ENCODE results near the gene C1orf21.
"Not testable (repeated sequence)": the region's sequence is repeated elsewhere in the genome, so short reads cannot be mapped to it uniquely, and the experiment has no call there.

Gene C1orf21

GRCh38 chr1:184598403-184599193 lies 211.8 kb downstream of the C1orf21 start:
- no peak for DNase-seq (ENCODE audit: low spot score)

GRCh38 chr1:184604152-184604900 lies 217.5 kb downstream of the C1orf21 start:
- no peak for DNase-seq (ENCODE audit: low spot score)

- no peak for DNase-seq (ENCODE audit: low spot score)
Measured at GRCh38 chr1:184605941-184606340, 219.1 kb downstream of the C1orf21 start.

GRCh38 chr1:184606786-184607185 lies 220.0 kb downstream of the C1orf21 start:
- DNase-seq (ENCODE audit: low spot score) = no peak

- no peak for DNase-seq (ENCODE audit: low spot score)
Measured at GRCh38 chr1:184608581-184608980, 221.8 kb downstream of the C1orf21 start.

GRCh38 chr1:184608990-184609389 lies 222.2 kb downstream of the C1orf21 start:
- DNase-seq (ENCODE audit: low spot score) = no peak

GRCh38 chr1:184610876-184611595 lies 224.2 kb downstream of the C1orf21 start:
- no peak for DNase-seq (ENCODE audit: low spot score)

GRCh38 chr1:184612229-184612628 lies 225.4 kb downstream of the C1orf21 start:
- DNase-seq (ENCODE audit: low spot score) = not testable (repeated sequence)

GRCh38 chr1:184614667-184615066 lies 227.8 kb downstream of the C1orf21 start:
- no peak for DNase-seq (ENCODE audit: low spot score)

- DNase-seq (ENCODE audit: low spot score) = no peak
Measured at GRCh38 chr1:184615301-184615700, 228.5 kb downstream of the C1orf21 start.

GRCh38 chr1:184616504-184616903 lies 229.7 kb downstream of the C1orf21 start:
- DNase-seq (ENCODE audit: low spot score) = no peak

- no peak for DNase-seq (ENCODE audit: low spot score)
Measured at GRCh38 chr1:184617433-184618029, 230.7 kb downstream of the C1orf21 start.

GRCh38 chr1:184618851-184619250 lies 232.0 kb downstream of the C1orf21 start:
- DNase-seq (ENCODE audit: low spot score) = no peak

GRCh38 chr1:184620469-184620868 lies 233.6 kb downstream of the C1orf21 start:
- no peak for DNase-seq (ENCODE audit: low spot score)

- DNase-seq (ENCODE audit: low spot score) = no peak
Measured at GRCh38 chr1:184621260-184621659, 234.4 kb downstream of the C1orf21 start.

GRCh38 chr1:184622136-184622823 lies 235.5 kb downstream of the C1orf21 start:
- no peak for DNase-seq (ENCODE audit: low spot score)

GRCh38 chr1:184623404-184623803 lies 236.6 kb downstream of the C1orf21 start:
- no peak for DNase-seq (ENCODE audit: low spot score)

- DNase-seq (ENCODE audit: low spot score) = no peak
Measured at GRCh38 chr1:184624051-184624450, 237.2 kb downstream of the C1orf21 start.

GRCh38 chr1:184624626-184625025 lies 237.8 kb downstream of the C1orf21 start:
- DNase-seq (ENCODE audit: low spot score) = no peak

- no peak for DNase-seq (ENCODE audit: low spot score)
Measured at GRCh38 chr1:184625271-184625670, 238.4 kb downstream of the C1orf21 start.
